Spleen (tissue), 7 donors: Measurements from ENCODE around the gene KCNAB2.
A peak's percentile ranks its signal among the peaks of the same experiment; 100 is the strongest.

Source experiments
- POLR2A ChIP-seq, 3 donors: fragments of 450-650 bp; IDR thresholded peaks; one replicate each; pipeline ENCODE4 v1.5.1; 2017; ENCODE audit warnings: antibody characterized with exemption in 3 of 3, mild to moderate bottlenecking in 1 of 3
- POLR2AphosphoS5 ChIP-seq, 3 donors: sonication (generic); formaldehyde crosslinking; IDR thresholded peaks; one replicate each; pipeline ENCODE4 v1.5.1; 2017; ENCODE audit warnings: antibody characterized with exemption in 3 of 3
- TF ChIP-seq, protein P1 (sequence below), 11 experiments: fragments of 200-600 bp in 7 of 11; fragments of 450-650 bp in 4 of 11; sonication (generic) in 4 of 11; IDR thresholded peaks in 8 of 11; conservative IDR thresholded peaks in 3 of 11; 1 replicate in 7 of 11; 2 replicates in 4 of 11; pipeline versions ENCODE4 v1.4.0 to v1.8.0; 2016 to 2021; ENCODE audit warnings: antibody characterized with exemption in 11 of 11, inconsistent platforms in 4 of 11, mild to moderate bottlenecking in 1 of 11
- donor health status: DM: no; HTN: no; CAD: no; lungs with moderate emphysema.
- donor health status: DM: no; HTN: no; CAD: no.
- donor health status: DM: no; HTN: no; CAD: no.

GRCh38 chr1:6028042-6028850, 17.4 kb upstream of the KCNAB2 start:
- TF ChIP-seq, protein P1, sequence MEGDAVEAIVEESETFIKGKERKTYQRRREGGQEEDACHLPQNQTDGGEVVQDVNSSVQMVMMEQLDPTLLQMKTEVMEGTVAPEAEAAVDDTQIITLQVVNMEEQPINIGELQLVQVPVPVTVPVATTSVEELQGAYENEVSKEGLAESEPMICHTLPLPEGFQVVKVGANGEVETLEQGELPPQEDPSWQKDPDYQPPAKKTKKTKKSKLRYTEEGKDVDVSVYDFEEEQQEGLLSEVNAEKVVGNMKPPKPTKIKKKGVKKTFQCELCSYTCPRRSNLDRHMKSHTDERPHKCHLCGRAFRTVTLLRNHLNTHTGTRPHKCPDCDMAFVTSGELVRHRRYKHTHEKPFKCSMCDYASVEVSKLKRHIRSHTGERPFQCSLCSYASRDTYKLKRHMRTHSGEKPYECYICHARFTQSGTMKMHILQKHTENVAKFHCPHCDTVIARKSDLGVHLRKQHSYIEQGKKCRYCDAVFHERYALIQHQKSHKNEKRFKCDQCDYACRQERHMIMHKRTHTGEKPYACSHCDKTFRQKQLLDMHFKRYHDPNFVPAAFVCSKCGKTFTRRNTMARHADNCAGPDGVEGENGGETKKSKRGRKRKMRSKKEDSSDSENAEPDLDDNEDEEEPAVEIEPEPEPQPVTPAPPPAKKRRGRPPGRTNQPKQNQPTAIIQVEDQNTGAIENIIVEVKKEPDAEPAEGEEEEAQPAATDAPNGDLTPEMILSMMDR (IDR thresholded peaks at IDR 0.05 in 8 of 11, conservative IDR thresholded peaks at IDR 0.05 in 3 of 11): peak in 1 of 11 experiments; percentile 15
- TF ChIP-seq POLR2A (IDR thresholded peaks at IDR 0.05): peak in 1 of 3 donors; percentile 34
- TF ChIP-seq POLR2AphosphoS5 (IDR thresholded peaks at IDR 0.05): peak; percentile 48 to 85 (median 76)
